ENCODE data around the gene ADGRD1. TPM values are rescaled to one million over a fixed set of nuclear protein-coding genes. Genes with fewer than 3 reads are reported as not detected.

Gene ADGRD1
- total and polyA plus RNA-seq, 2 of the 8 experiments (the other 6 are each of a cell fraction or from before 2014, with no cell fraction given) = 0.36 to 0.48 TPM

- TF ChIP-seq RNF2 (IDR thresholded peaks at IDR 0.05; ENCODE audit: borderline replicate concordance, low read depth, low read length, missing control alignments, poor library complexity, severe bottlenecking) (no peak), CBX5 (IDR thresholded peaks at IDR 0.05; ENCODE audit: low read depth, low read length) (no peak), EZH2 (IDR thresholded peaks at IDR 0.05; ENCODE audit: low read depth, low read length, severe bottlenecking) (no peak), ASH2L (IDR thresholded peaks at IDR 0.05; ENCODE audit: low read length) (no peak), ZNF274 (IDR thresholded peaks at IDR 0.05; ENCODE audit: borderline replicate concordance, extremely low read depth, low read length) (no peak), CHD2 (IDR thresholded peaks at IDR 0.05; ENCODE audit: low read length) (no peak)
Observed at GRCh38 chr12:131038961-131039950, 85.5 kb downstream of the ADGRD1 start (continued).

Measured in H1 (cell line).